ENCODE results near the gene C1RL. TPM values are rescaled to one million over a fixed set of nuclear protein-coding genes. Genes with fewer than 3 reads are reported as not detected.

Gene C1RL
- total RNA-seq, 1 experiment from 2014 or later, result 8.9 TPM

GRCh38 chr12:7061138-7061537, 47.9 kb downstream of the C1RL start:
- Histone ChIP-seq H2AFZ (ENCODE audit: low read length) (no peak overlapping the region), H3K4me1 (ENCODE audit: insufficient read depth, low read length) (0 out of 2 replicates have a peak, but pooled peaks cover 2% of the 10 kb centered on the region), H3K9me3 (ENCODE audit: low read length) (no peaks in the 10 kb centered on the region), H3K36me3 (ENCODE audit: low read depth, low read length) (no peaks in the 10 kb centered on the region), H3K9ac (ENCODE audit: low read length) (no peak overlapping the region), H3F3A (ENCODE audit: low read length, unreplicated experiment) (no peaks in the 10 kb centered on the region), H3K4me2 (ENCODE audit: low read length) (no peak overlapping the region), H3K27me3 (ENCODE audit: low read length) (peaks cover 10% of the 10 kb centered on the region; the same call in 1 of the 2 replicates), H3K9me2 (replicated peaks; ENCODE audit: low read length) (no peaks in the 10 kb centered on the region), H3K79me2 (ENCODE audit: low read length) (no peaks in the 10 kb centered on the region), H3K4me3 (ENCODE audit: low read length) (no peak overlapping the region), H3K27ac (ENCODE audit: low read length) (no peak overlapping the region), H4K20me1 (ENCODE audit: low read length) (no peaks in the 10 kb centered on the region)
- intact Hi-C loops (cut with micrococcal nuclease), result loop anchor here (2.0 kb wide), 1 partner anchor 48 kb away; the partner anchor contains the start of gene C1RL
- no peak for ATAC-seq
- POLR2A ChIA-PET (ENCODE audit: unreplicated experiment), result no interaction called here
- no TSS peak for BruUV-seq (replicated peaks)
- CTCF ChIA-PET, result interaction anchor here (1.0 kb wide), 1 partner anchor 46 kb away, joined by 3 read pairs; no protein-coding TSS in a partner anchor
- no peak for DNase-seq
- TF ChIP-seq EZH2phosphoT487 (IDR thresholded peaks at IDR 0.05; ENCODE audit: borderline replicate concordance, low read length) (no peak), EZH2 (IDR thresholded peaks at IDR 0.05; ENCODE audit: low read length, unreplicated experiment) (no peak), CTCF (conservative IDR thresholded peaks at IDR 0.05; ENCODE audit: low read depth, low read length) (no peak)

GRCh38 chr12:7060353-7060954, 48.6 kb downstream of the C1RL start, which contains the start of gene C1S:
C1S (plus strand) TSS chr12:7060718; CDS start chr12:7061913, 1,195 bp downstream.
- ATAC-seq (peak; percentile 87), DNase-seq (peak; percentile 44)
- ChIA-PET CTCF (interaction anchor here (1.0 kb wide), 1 partner anchor 47 kb away, joined by 3 read pairs; no protein-coding TSS in a partner anchor), POLR2A (ENCODE audit: unreplicated experiment) (no interaction called here)
- Histone ChIP-seq H2AFZ (ENCODE audit: low read length) (0 out of 2 replicates have a peak within 1 kb of the TSS, but pooled peaks have one; percentile 42), H4K20me1 (ENCODE audit: low read length) (no peaks in the 10 kb centered on the region), H3K4me1 (ENCODE audit: insufficient read depth, low read length) (0 out of 2 replicates have a peak, but pooled peaks cover 2% of the 10 kb centered on the region), H3K4me3 (ENCODE audit: low read length) (no peak within 1 kb of the TSS), H3F3A (ENCODE audit: low read length, unreplicated experiment) (no peaks in the 10 kb centered on the region), H3K27ac (ENCODE audit: low read length) (no peak within 1 kb of the TSS), H3K36me3 (ENCODE audit: low read depth, low read length) (no peaks in the 10 kb centered on the region), H3K4me2 (ENCODE audit: low read length) (no peak within 1 kb of the TSS), H3K9me3 (ENCODE audit: low read length) (no peaks in the 10 kb centered on the region), H3K9ac (ENCODE audit: low read length) (no peak within 1 kb of the TSS), H3K79me2 (ENCODE audit: low read length) (no peaks in the 10 kb centered on the region), H3K9me2 (replicated peaks; ENCODE audit: low read length) (no peaks in the 10 kb centered on the region), H3K27me3 (ENCODE audit: low read length) (peaks cover 8% of the 10 kb centered on the region; the same call in 1 of the 2 replicates)
- TF ChIP-seq CTCF (conservative IDR thresholded peaks at IDR 0.05; ENCODE audit: low read depth, low read length) (peak; percentile 48), EZH2 (IDR thresholded peaks at IDR 0.05; ENCODE audit: low read length, unreplicated experiment) (no peak), EZH2phosphoT487 (IDR thresholded peaks at IDR 0.05; ENCODE audit: borderline replicate concordance, low read length) (no peak)
- BruUV-seq (replicated peaks), result no TSS peak
- intact Hi-C loops (cut with micrococcal nuclease), result loop anchor here (1.0 to 2.0 kb wide), 2 partner anchors 32 to 48 kb away; partner anchors contain the start of genes C1R and C1RL

GRCh38 chr12:7059780-7060179, 49.2 kb downstream of the C1RL start:
- DNase-seq, result no peak
- POLR2A ChIA-PET (ENCODE audit: unreplicated experiment), result no interaction called here
- no peak for TF ChIP-seq EZH2 (IDR thresholded peaks at IDR 0.05; ENCODE audit: low read length, unreplicated experiment)
- TF ChIP-seq CTCF (conservative IDR thresholded peaks at IDR 0.05; ENCODE audit: low read depth, low read length), result no peak
- no peak for TF ChIP-seq EZH2phosphoT487 (IDR thresholded peaks at IDR 0.05; ENCODE audit: borderline replicate concordance, low read length)
- Histone ChIP-seq H3K9ac (ENCODE audit: low read length) (no peak overlapping the region), H2AFZ (ENCODE audit: low read length) (no peak overlapping the region), H3F3A (ENCODE audit: low read length, unreplicated experiment) (no peaks in the 10 kb centered on the region), H3K9me3 (ENCODE audit: low read length) (no peaks in the 10 kb centered on the region), H4K20me1 (ENCODE audit: low read length) (no peaks in the 10 kb centered on the region), H3K4me3 (ENCODE audit: low read length) (no peak overlapping the region), H3K27me3 (ENCODE audit: low read length) (peaks cover 15% of the 10 kb centered on the region; the same call in 1 of the 2 replicates), H3K79me2 (ENCODE audit: low read length) (no peaks in the 10 kb centered on the region), H3K4me2 (ENCODE audit: low read length) (no peak overlapping the region), H3K27ac (ENCODE audit: low read length) (no peak overlapping the region), H3K36me3 (ENCODE audit: low read depth, low read length) (no peaks in the 10 kb centered on the region), H3K4me1 (ENCODE audit: insufficient read depth, low read length) (0 out of 2 replicates have a peak, but pooled peaks cover 2% of the 10 kb centered on the region), H3K9me2 (replicated peaks; ENCODE audit: low read length) (no peaks in the 10 kb centered on the region)
- ATAC-seq, result no peak
- intact Hi-C loops (cut with micrococcal nuclease), result loop anchor here (1.0 to 2.0 kb wide), 2 partner anchors 33 to 49 kb away; partner anchors contain the start of genes C1R and C1RL
- no TSS peak for BruUV-seq (replicated peaks)
- CTCF ChIA-PET, result no interaction called here

Data from PC-3 (cell line).